Adipose tissue (tissue), 3 donors: Measurements from ENCODE around the gene LSM10. TPM values are rescaled to one million over a fixed set of nuclear protein-coding genes. Genes with fewer than 3 reads are reported as not detected.

Source experiments
- H3K27ac ChIP-seq: one replicate; pipeline ENCODE4 v1.5.1; 2013; ENCODE audit warnings: low read depth, low read length
- WGBS, 3 donors: extraction: QIAGEN DNeasy Blood & Tissue Kit; methylation state at CpG; one replicate each; pipeline ENCODE4 v1.1.7; 2013; 5-methylcytosine and 5-hydroxymethylcytosine counted together
- polyA plus RNA-seq, 3 donors: library from polyadenylated mRNA; stranded (reverse); fragments of 200-250 nt; gene quantifications; one replicate each; pipeline ENCODE4 v1.2.3, GENCODE V29; 2013
- donor health status: healthy with polysubstance abuse.
- donor health status: Bipolar disorder and iron deficiency.
- donor health status: healthy.

Gene LSM10
- polyA plus RNA-seq, 3 donors = 30.7 to 59.5 (median 59.5) TPM

GRCh38 chr1:36415661-36416326 lies 18.1 kb upstream of the LSM10 start:
- 81 to 87% (median 85%) methylated on average over 15 of the region's 15 CpGs for WGBS, 3 donors
- no peak overlapping the region for H3K27ac ChIP-seq

GRCh38 chr1:36414384-36414783 lies 16.7 kb upstream of the LSM10 start:
- 89 to 93% (median 91%) methylated on average over 4 of the region's 4 CpGs for WGBS, 3 donors
- H3K27ac ChIP-seq = no peak overlapping the region

GRCh38 chr1:36411674-36412648 lies 14.3 kb upstream of the LSM10 start:
- WGBS, 3 donors = 51 to 64% (median 53%) methylated on average over 11 of the region's 11 CpGs
- H3K27ac ChIP-seq = no peak overlapping the region

- WGBS, 3 donors = 70 to 90% (median 71%) methylated on average over 2 of the region's 2 CpGs
- no peak overlapping the region for H3K27ac ChIP-seq
These were observed 10.8 kb upstream of the LSM10 start for GRCh38 chr1:36408479-36408878.

GRCh38 chr1:36406440-36406839 lies 8.7 kb upstream of the LSM10 start:
- WGBS, 3 donors = 88 to 100% (median 97%) methylated on average over 1 of the region's 1 CpG
- H3K27ac ChIP-seq = no peak overlapping the region

- H3K27ac ChIP-seq = no peak overlapping the region
- 91 to 93% (median 91%) methylated on average over 4 of the region's 4 CpGs for WGBS, 3 donors
These were observed 4.8 kb upstream of the LSM10 start for GRCh38 chr1:36402504-36402890.

GRCh38 chr1:36401602-36402503 lies 4.1 kb upstream of the LSM10 start:
- whole genome bisulfite sequencing, 3 donors = 90 to 93% (median 93%) methylated on average over 12 of the region's 12 CpGs

GRCh38 chr1:36400825-36401601 lies 3.3 kb upstream of the LSM10 start:
- peak overlapping the region; percentile 64 for H3K27ac ChIP-seq
- WGBS, 3 donors = 48 to 74% (median 53%) methylated on average over 22 of the region's 22 CpGs

More at GRCh38 chr1:36401602-36402503, 4.1 kb upstream of the LSM10 start:
- no peak overlapping the region for H3K27ac ChIP-seq

- no peak overlapping the region for H3K27ac ChIP-seq
- 85 to 91% (median 90%) methylated on average over 10 of the region's 10 CpGs for WGBS, 3 donors
These were observed 2.8 kb upstream of the LSM10 start for GRCh38 chr1:36400514-36400824.

- 82 to 91% (median 87%) methylated on average over 7 of the region's 7 CpGs for WGBS, 3 donors
- peak overlapping the region; percentile 63 for H3K27ac ChIP-seq
These were observed 766 bp upstream of the LSM10 start for GRCh38 chr1:36398370-36398977.

- 3 to 8% (median 4%) methylated on average over 5 of the region's 5 CpGs for WGBS, 3 donors
- H3K27ac ChIP-seq = peak overlapping the region; percentile 63
These were observed 678 bp downstream of the LSM10 start for GRCh38 chr1:36397083-36397377.

- WGBS, 3 donors = 67 to 87% (median 78%) methylated on average over 6 of the region's 6 CpGs
- no peak overlapping the region for H3K27ac ChIP-seq
These were observed 1.3 kb downstream of the LSM10 start for GRCh38 chr1:36396359-36396758.

GRCh38 chr1:36393686-36394085 lies 4.0 kb downstream of the LSM10 start:
- WGBS, 3 donors = 94 to 97% (median 96%) methylated on average over 19 of the region's 19 CpGs
- no peak overlapping the region for H3K27ac ChIP-seq

GRCh38 chr1:36392836-36393235 lies 4.9 kb downstream of the LSM10 start:
- H3K27ac ChIP-seq = no peak overlapping the region
- 86 to 94% (median 91%) methylated on average over 4 of the region's 4 CpGs for WGBS, 3 donors

- no peak overlapping the region for H3K27ac ChIP-seq
- WGBS, 3 donors = 92 to 96% (median 93%) methylated on average over 8 of the region's 8 CpGs
These were observed 6.4 kb downstream of the LSM10 start for GRCh38 chr1:36391271-36391670.

GRCh38 chr1:36390411-36390810 lies 7.3 kb downstream of the LSM10 start:
- 81 to 92% (median 89%) methylated on average over 2 of the region's 2 CpGs for WGBS, 3 donors
- H3K27ac ChIP-seq = no peak overlapping the region

GRCh38 chr1:36389999-36390398 lies 7.7 kb downstream of the LSM10 start:
- 90 to 100% (median 95%) methylated on average over 1 of the region's 1 CpG for WGBS, 3 donors
- H3K27ac ChIP-seq = no peak overlapping the region

GRCh38 chr1:36389261-36389660 lies 8.4 kb downstream of the LSM10 start:
- no peak overlapping the region for H3K27ac ChIP-seq
- 78 to 89% (median 79%) methylated on average over 2 of the region's 2 CpGs for WGBS, 3 donors
